ENCODE results near the gene CLN3. TPM values are rescaled to one million over a fixed set of nuclear protein-coding genes. Genes with fewer than 3 reads are reported as not detected.

CLN3 gene
- total and polyA plus RNA-seq, 9 of the 15 experiments (the other 6 are each of a cell fraction or from before 2014, with no cell fraction given): 2.5 to 27.1 (median 11.6) TPM

DNA sequence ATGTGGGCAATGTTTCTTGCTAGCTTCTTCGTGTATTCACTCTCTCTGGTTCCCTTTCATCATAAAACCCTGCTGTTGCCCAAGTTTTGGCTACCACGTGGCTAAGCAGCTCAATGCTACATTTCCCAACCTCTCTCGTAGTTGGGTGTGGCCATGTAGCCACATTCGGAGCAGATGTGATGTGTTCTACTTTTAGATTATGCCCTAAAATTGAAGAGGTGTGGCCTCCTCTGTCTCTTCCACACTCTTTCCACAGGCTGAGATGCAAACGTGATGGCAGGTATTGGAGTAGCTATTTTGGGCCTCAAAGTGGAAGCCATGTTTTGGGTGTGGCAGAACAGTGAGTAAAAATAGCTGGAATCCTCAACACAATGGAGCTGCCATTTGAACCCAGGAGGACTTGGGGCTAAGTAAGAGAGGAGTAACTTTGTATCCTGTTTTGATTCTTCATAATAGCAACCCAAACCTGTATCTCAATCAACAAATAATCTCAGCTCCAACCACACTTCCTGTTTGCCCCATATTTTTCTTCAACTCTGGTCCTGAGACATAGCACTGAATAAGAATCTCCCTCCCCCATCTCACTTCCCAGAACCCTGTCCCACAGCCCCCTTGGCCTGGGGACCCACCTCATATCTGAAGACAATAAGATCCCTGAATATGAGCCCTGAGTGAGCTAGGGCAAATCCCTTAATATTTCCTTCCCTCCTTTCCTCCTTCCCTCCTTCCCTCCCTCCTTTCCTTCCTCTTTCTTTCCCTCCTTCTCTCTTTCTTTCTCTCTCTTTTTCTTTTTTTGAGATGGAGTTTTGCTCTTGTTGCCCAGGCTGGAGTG is 42.9 kb upstream of the CLN3 start (continued):
- TF ChIP-seq CBX3 (IDR thresholded peaks at IDR 0.05; ENCODE audit: borderline replicate concordance in 1 of 2, low read length in 2 of 2) (peak in 1 of 2 experiments; percentile 64; a peak in 2 of 3 replicates), YY1 (IDR thresholded peaks at IDR 0.05; ENCODE audit: borderline replicate concordance in 1 of 3, control insufficient read depth in 1 of 3, extremely low read depth in 1 of 3, insufficient read depth in 3 of 3, insufficient read length in 1 of 3, insufficient replicate concordance in 2 of 3, low read depth in 1 of 3, low read length in 2 of 3) (peak; percentile 7 to 83 (median 48)), WHSC1 (IDR thresholded peaks at IDR 0.05; ENCODE audit: low read length) (no peak), ZNF655 (CRISPR knock-in tag; IDR thresholded peaks at IDR 0.05) (0 out of 2 replicates have a peak, but pooled peaks have one; percentile 14), MGA (IDR thresholded peaks at IDR 0.05) (peak; percentile 59; the same call in 1 of the 2 replicates), ZNF76 (CRISPR knock-in tag; IDR thresholded peaks at IDR 0.05; ENCODE audit: borderline replicate concordance) (0 out of 2 replicates have a peak, but pooled peaks have one; percentile 47), NCOA1 (IDR thresholded peaks at IDR 0.05; ENCODE audit: low read depth) (no peak), DACH1 (IDR thresholded peaks at IDR 0.05; ENCODE audit: partially characterized antibody) (no peak), PTBP1 (IDR thresholded peaks at IDR 0.05; ENCODE audit: low read depth, low read length) (no peak), SMAD3 (CRISPR knock-in tag; conservative IDR thresholded peaks at IDR 0.05) (no peak)
